ENCODE results near the gene THSD7A.

THSD7A gene

DNA sequence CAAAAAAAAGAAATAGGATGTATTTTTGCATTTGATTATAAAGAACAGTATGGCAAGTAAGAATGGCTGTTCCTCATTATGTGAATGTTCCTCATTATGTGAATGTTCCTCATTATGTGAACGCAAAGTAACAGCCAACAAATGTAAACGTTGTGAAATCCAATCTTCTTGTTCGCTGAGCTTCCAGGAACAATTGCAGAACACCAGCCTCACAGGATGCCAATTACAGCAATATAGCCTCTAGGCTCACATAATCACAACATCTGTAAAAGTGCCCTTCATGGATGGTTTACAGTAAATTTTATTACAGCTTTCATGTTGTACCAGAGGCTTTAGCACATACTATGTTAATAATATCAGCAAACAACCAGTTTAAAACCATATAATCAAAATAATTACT, 71.6 kb downstream of the THSD7A start:
- TF ChIP-seq, protein P1, sequence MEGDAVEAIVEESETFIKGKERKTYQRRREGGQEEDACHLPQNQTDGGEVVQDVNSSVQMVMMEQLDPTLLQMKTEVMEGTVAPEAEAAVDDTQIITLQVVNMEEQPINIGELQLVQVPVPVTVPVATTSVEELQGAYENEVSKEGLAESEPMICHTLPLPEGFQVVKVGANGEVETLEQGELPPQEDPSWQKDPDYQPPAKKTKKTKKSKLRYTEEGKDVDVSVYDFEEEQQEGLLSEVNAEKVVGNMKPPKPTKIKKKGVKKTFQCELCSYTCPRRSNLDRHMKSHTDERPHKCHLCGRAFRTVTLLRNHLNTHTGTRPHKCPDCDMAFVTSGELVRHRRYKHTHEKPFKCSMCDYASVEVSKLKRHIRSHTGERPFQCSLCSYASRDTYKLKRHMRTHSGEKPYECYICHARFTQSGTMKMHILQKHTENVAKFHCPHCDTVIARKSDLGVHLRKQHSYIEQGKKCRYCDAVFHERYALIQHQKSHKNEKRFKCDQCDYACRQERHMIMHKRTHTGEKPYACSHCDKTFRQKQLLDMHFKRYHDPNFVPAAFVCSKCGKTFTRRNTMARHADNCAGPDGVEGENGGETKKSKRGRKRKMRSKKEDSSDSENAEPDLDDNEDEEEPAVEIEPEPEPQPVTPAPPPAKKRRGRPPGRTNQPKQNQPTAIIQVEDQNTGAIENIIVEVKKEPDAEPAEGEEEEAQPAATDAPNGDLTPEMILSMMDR (IDR thresholded peaks at IDR 0.05; ENCODE audit: borderline replicate concordance, control extremely low read depth, extremely low read depth, insufficient read depth, missing control alignments), result no peak
- no peak for DNase-seq (ENCODE audit: low spot score)
- in situ Hi-C loops (cut with MboI; ENCODE audit: low sequenced_read_pairs, unreplicated experiment), result no loop called here

DNA sequence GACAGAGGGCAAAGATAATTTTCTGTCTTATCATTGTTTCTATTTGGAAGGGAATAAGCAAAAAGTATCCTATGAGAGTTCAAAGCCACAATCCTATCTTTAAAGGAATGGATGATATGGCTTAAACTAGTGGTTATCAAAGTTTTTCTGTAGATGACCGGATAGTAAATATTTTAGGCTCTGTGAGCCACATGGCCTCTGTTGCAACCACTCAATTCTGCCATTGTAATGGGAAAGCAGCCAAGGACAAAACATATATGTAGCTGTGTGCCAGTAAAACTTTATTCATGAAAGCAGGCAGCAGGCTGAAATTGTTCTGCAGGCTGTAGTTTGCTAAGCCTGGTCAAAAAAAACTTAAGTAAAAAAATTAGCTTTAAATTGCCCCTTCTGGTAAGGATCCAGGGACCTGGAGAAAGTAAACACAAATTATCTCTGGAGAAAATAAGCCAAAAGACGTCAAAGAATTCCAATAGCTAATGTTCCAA, 73.3 kb downstream of the THSD7A start:
- in situ Hi-C loops (cut with MboI; ENCODE audit: low sequenced_read_pairs, unreplicated experiment), result no loop called here
- no peak for DNase-seq (ENCODE audit: low spot score)
- TF ChIP-seq, protein P1 (IDR thresholded peaks at IDR 0.05; ENCODE audit: borderline replicate concordance, control extremely low read depth, extremely low read depth, insufficient read depth, missing control alignments), result no peak

DNA sequence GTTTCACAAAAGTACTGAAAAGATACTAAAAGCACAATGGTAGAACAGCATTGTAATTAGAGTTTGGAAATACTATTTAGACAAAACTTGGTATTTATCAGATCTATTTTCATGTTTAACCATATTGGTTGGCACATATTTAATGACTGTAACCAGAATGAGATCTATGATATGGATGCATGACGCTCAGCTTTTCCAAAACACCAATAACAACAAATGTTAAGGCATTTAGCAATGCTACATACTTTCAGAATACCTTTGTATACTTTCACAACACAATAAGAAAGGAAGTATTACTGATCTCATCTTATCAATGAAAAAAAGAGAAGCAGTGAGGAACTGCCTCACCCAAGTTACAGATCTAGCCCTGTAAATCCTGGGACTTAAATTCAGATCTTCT, 74.8 kb downstream of the THSD7A start:
- in situ Hi-C loops (cut with MboI; ENCODE audit: low sequenced_read_pairs, unreplicated experiment), result no loop called here
- DNase-seq (ENCODE audit: low spot score), result no peak
- TF ChIP-seq, protein P1 (IDR thresholded peaks at IDR 0.05; ENCODE audit: borderline replicate concordance, control extremely low read depth, extremely low read depth, insufficient read depth, missing control alignments), result no peak

DNA sequence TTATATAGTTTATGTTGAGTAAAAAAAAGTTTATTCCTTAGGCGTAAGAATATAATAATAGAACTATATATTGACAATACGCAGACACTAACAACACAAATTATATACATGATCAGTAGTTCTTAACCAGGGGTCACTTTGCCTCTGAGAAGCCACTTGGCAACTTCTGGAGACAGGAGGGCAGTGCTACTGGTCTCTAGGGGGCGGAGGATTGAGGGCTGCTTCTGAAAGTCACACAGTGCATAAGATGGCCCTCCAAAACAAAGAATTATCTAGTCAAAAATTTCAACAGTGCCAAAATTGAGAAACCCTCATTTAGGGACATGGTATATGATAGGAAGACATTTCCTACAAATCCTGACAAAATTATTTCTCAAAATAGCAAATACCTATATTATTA, 77.1 kb downstream of the THSD7A start:
- DNase-seq (ENCODE audit: low spot score), result no peak
- TF ChIP-seq, protein P1 (IDR thresholded peaks at IDR 0.05; ENCODE audit: borderline replicate concordance, control extremely low read depth, extremely low read depth, insufficient read depth, missing control alignments), result no peak
- in situ Hi-C loops (cut with MboI; ENCODE audit: low sequenced_read_pairs, unreplicated experiment), result no loop called here

DNA sequence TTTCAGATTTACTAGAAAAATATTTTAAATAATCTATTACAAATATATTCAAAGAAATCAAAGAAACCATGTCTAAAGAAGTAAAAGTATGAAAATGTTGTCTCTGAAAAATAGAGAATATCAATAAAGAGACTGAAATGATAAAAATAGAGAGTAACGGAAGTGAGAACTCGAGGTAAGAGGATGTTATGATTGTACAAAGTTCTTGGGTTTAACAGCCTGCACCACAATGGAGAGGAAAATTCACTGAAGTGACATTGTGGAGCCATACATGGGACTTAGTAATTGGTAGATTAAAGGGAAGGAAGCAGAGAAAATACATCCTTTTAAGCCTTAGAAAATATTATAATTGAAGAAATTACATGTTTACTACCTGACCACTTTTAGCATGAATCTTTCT, 77.9 kb downstream of the THSD7A start:
- TF ChIP-seq, protein P1 (IDR thresholded peaks at IDR 0.05; ENCODE audit: borderline replicate concordance, control extremely low read depth, extremely low read depth, insufficient read depth, missing control alignments), result no peak
- in situ Hi-C loops (cut with MboI; ENCODE audit: low sequenced_read_pairs, unreplicated experiment), result no loop called here
- no peak for DNase-seq (ENCODE audit: low spot score)

DNA sequence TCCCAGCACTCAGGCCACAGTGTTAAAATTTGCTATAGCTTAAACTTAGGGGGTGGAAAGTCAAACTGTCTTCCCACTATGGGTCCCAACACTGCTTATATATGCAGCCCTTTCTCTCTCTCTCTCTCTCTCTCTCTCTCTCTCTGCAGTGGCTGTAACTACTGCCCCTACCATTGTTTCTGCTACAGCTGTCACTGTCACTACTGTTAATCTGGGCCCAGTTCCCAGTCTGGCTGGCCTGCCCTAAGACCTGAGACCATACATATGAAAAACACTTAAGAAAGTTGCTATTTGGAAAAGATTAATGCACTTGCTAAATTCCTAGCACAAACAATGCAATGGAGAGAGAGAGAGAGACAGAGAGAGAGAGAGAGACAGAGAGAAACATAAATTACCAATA, 78.6 kb downstream of the THSD7A start:
- TF ChIP-seq, protein P1 (IDR thresholded peaks at IDR 0.05; ENCODE audit: borderline replicate concordance, control extremely low read depth, extremely low read depth, insufficient read depth, missing control alignments), result no peak
- in situ Hi-C loops (cut with MboI; ENCODE audit: low sequenced_read_pairs, unreplicated experiment), result no loop called here
- no peak for DNase-seq (ENCODE audit: low spot score)

Measured in GM13976 (cell line).